Activated CD8-positive, alpha-beta T cell treated with anti-CD3 and anti-CD28 coated beads for 36 hours (primary cell): ENCODE measurements around the gene VPS54. TPM values are rescaled to one million over a fixed set of nuclear protein-coding genes. Genes with fewer than 3 reads are reported as not detected.
"Not testable (repeated sequence)": the region's sequence is repeated elsewhere in the genome, so short reads cannot be mapped to it uniquely, and the experiment has no call there.

Experiments
- ATAC-seq: fragments of 200-7000 bp; cut with Tn5 transposase; one replicate; pipeline ENCODE4 v1.10.0; 2021; ENCODE audit warnings: mild to moderate bottlenecking, moderate library complexity
- CTCF ChIA-PET: fragments of 350-600 bp; sonication (Branson Sonifier 250); formaldehyde crosslinking; loops from one replicate; lab custom pipeline; 2021; ENCODE audit warnings: antibody characterized with exemption; lab: Charles Lee
- POLR2A ChIA-PET: fragments of 350-600 bp; sonication (Branson Sonifier 250); formaldehyde crosslinking; loops from one replicate; lab custom pipeline; 2021; ENCODE audit warnings: antibody characterized with exemption; lab: Charles Lee
- DNase-seq: peaks from one replicate; pipeline ENCODE4 v3.0.0-alpha.2; 2020
- H3K27ac Mint-ChIP-seq: one replicate; pipeline ENCODE4 v1.8.0; 2021; ENCODE audit warnings: mild to moderate bottlenecking, mixed read lengths
- H3K27me3 Mint-ChIP-seq: one replicate; pipeline ENCODE4 v1.8.0; 2021; ENCODE audit warnings: mixed read lengths
- H3K36me3 Mint-ChIP-seq: one replicate; pipeline ENCODE4 v1.8.0; 2021; ENCODE audit warnings: low read depth, mixed read lengths
- H3K4me1 Mint-ChIP-seq: one replicate; pipeline ENCODE4 v1.8.0; 2021; ENCODE audit warnings: low read depth, mixed read lengths
- H3K4me3 Mint-ChIP-seq: one replicate; pipeline ENCODE4 v1.8.0; 2021; ENCODE audit warnings: mild to moderate bottlenecking, moderate library complexity, mixed read lengths
- H3K9me3 Mint-ChIP-seq: one replicate; pipeline ENCODE4 v1.8.0; 2021; ENCODE audit warnings: mixed read lengths
- CTCF ChIP-seq: fragments of 200-600 bp; IDR thresholded peaks from one replicate; pipeline ENCODE4 v1.8.0; 2022; ENCODE audit warnings: antibody characterized with exemption, mild to moderate bottlenecking
- intact Hi-C: fragments of 100-400 bp; cut with micrococcal nuclease; formaldehyde crosslinking; loops from one replicate; pipeline ENCODE4 v1.10.0; 2022
- total RNA-seq, 2 experiments: library from RNA; stranded (reverse); gene quantifications; one replicate each; pipeline ENCODE4 v1.2.3, GENCODE V29; 2021

The VPS54 gene
- total RNA-seq, 2 experiments from 2014 or later = 8.9 to 9.4 TPM

DNA sequence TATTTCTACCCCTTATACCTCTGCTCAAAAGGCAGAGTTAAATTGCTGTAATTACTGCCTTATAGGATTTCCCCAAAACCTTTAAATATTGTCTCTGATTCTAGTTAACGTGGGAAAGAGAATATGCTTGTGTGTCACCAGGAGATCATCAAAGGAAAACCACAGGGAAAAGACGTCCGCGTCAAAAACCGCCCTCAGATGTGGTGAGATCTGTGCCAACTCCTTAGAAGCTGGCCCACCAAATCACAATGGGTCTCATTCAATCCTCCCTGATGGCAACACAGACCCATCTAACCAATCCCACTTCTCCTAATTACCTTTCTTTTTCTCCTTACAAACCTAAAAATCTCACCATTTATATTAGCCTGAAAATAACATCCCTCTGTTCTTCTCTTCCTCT lies 25.4 kb downstream of the VPS54 start:
- POLR2A ChIA-PET = no interaction called here

DNA sequence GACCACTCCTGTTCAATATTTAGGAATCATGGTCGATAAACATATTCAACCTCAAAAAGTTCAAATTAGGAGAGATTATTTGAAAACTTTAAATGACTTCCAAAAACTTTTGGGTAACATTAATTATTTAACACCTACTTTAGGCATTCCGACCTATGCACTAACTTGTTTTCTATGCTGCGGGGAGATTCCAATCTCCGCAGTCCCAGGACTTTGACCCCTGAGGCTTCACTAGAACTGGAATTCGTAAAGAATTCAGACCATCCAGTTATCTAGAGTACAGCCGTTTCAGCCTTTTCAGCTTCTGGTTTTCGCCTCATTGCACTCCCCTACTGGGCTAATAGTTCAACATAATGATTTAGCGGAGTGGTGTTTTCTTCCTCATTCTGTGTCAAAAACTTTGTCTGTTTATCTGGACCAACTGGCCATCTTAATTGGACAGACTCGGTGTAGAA lies 26.1 kb downstream of the VPS54 start:
- POLR2A ChIA-PET, ATAC-seq, DNase-seq, H3K27me3 Mint-ChIP-seq, H3K27ac Mint-ChIP-seq, H3K4me3 Mint-ChIP-seq, CTCF ChIA-PET, intact Hi-C loops: not testable (repeated sequence)
- Mint-ChIP-seq H3K4me1 (peaks cover 15% of the 10 kb centered on the region), H3K9me3 (peaks cover 19% of the 10 kb centered on the region), H3K36me3 (peaks cover 19% of the 10 kb centered on the region)

More for the DNA sequence above, 25.4 kb downstream of the VPS54 start:
- H3K4me3 Mint-ChIP-seq = no peak overlapping the region
- peaks cover 15% of the 10 kb centered on the region for H3K4me1 Mint-ChIP-seq
- DNase-seq (peak; percentile 18), ATAC-seq (no peak)
- no peaks in the 10 kb centered on the region for H3K27me3 Mint-ChIP-seq
- intact Hi-C loops = no loop called here
- no peak overlapping the region for H3K27ac Mint-ChIP-seq
- H3K36me3 Mint-ChIP-seq = peaks cover 21% of the 10 kb centered on the region
- CTCF ChIA-PET = no interaction called here
- TF ChIP-seq CTCF = no peak
- peaks cover 19% of the 10 kb centered on the region for H3K9me3 Mint-ChIP-seq

- intact Hi-C loops = no loop called here
- Mint-ChIP-seq H3K27me3 (no peaks in the 10 kb centered on the region), H3K36me3 (peaks cover 18% of the 10 kb centered on the region), H3K4me1 (peaks cover 15% of the 10 kb centered on the region), H3K9me3 (peaks cover 12% of the 10 kb centered on the region), H3K4me3 (no peak overlapping the region), H3K27ac (no peak overlapping the region)
- CTCF ChIA-PET = no interaction called here
- POLR2A ChIA-PET = no interaction called here
- DNase-seq (no peak), ATAC-seq (no peak)
- no peak for TF ChIP-seq CTCF
Observed at GRCh38 chr2:63992061-63992685, 27.1 kb downstream of the VPS54 start.

GRCh38 chr2:63991173-63991999 lies 27.8 kb downstream of the VPS54 start:
- peaks cover 15% of the 10 kb centered on the region for H3K4me1 Mint-ChIP-seq
- DNase-seq, H3K27me3 Mint-ChIP-seq, H3K4me3 Mint-ChIP-seq, H3K27ac Mint-ChIP-seq, CTCF ChIA-PET, intact Hi-C loops, ATAC-seq, H3K9me3 Mint-ChIP-seq: not testable (repeated sequence)
- POLR2A ChIA-PET = interaction anchor here (1.1 kb wide), 1 partner anchor 10 kb away, joined by 3 read pairs; no protein-coding TSS in a partner anchor
- peaks cover 18% of the 10 kb centered on the region for H3K36me3 Mint-ChIP-seq

GRCh38 chr2:63990072-63990471 lies 29.2 kb downstream of the VPS54 start:
- TF ChIP-seq CTCF = no peak
- ChIA-PET CTCF (no interaction called here), POLR2A (no interaction called here)
- DNase-seq (no peak), ATAC-seq (no peak)
- intact Hi-C loops = no loop called here
- Mint-ChIP-seq H3K36me3 (peaks cover 18% of the 10 kb centered on the region), H3K4me3 (no peak overlapping the region), H3K27me3 (no peaks in the 10 kb centered on the region), H3K27ac (no peak overlapping the region), H3K9me3 (peaks cover 7% of the 10 kb centered on the region), H3K4me1 (peaks cover 22% of the 10 kb centered on the region)

DNA sequence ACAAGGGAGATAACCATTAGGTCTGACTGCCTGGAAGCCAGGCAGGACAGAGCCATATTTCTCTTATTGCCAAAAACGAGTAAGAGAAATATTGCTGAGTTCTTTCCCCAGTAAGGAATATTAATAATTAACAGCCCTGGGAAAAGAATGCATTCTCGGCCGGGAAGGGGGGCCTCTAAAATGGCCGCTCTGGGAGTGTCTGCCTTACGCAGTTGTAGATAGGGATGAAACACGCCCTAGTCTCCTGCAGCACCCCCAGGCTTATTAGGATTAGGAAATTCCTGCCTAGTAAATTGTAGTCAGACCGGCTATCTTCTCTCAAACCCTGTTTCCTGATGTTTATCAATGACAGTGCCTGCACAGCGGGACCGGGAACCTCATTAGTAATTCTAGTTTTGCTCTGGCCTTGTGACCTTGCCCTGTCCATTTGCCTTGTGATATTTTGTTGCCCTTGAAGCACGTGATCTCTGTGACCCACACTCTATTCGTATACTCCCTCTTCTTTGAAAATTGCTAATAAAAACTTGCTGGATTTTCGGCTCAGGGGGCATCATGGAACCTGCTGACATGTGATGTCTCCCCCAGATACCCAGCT lies 30.3 kb downstream of the VPS54 start:
- peaks cover 19% of the 10 kb centered on the region for H3K36me3 Mint-ChIP-seq
- H3K27me3 Mint-ChIP-seq, POLR2A ChIA-PET, H3K9me3 Mint-ChIP-seq, ATAC-seq, DNase-seq, H3K4me3 Mint-ChIP-seq, CTCF ChIA-PET, H3K27ac Mint-ChIP-seq, intact Hi-C loops: not testable (repeated sequence)
- peaks cover 17% of the 10 kb centered on the region for H3K4me1 Mint-ChIP-seq
